Stimulated activated CD4-positive, alpha-beta T cell treated with anti-CD3 and anti-CD28 coated beads, Interleukin-4, amount 100 ng/mL, for 1 hour (primary cell): ENCODE measurements around the gene CNGA1.
A peak's percentile ranks its signal among the peaks of the same experiment; 100 is the strongest.
"Not testable (repeated sequence)": the region's sequence is repeated elsewhere in the genome, so short reads cannot be mapped to it uniquely, and the experiment has no call there.

ENCODE experiments used
- DNase-seq: peaks from one replicate; pipeline ENCODE4 v3.0.0-alpha.2; 2020

The CNGA1 gene

DNA sequence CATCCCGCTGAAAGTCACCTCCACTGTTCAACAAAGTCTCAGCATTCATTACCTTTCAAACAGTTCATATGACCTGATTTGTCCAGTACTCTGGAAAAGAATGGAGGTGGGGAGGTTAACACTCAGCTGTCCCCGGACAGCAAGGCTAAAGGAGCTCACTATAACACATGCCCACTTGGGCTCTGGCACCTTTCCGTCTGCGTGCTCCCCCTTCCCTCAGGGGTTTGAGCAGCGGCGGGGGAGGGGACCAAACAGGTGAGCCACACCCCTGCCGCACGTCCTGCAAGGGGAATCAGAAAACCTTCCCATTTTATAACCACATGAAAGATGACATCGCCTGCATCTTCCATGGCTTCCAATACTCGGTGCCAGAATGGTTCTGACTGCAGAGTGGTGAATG lies 62.2 kb downstream of the CNGA1 start:
- no peak for DNase-seq

DNA sequence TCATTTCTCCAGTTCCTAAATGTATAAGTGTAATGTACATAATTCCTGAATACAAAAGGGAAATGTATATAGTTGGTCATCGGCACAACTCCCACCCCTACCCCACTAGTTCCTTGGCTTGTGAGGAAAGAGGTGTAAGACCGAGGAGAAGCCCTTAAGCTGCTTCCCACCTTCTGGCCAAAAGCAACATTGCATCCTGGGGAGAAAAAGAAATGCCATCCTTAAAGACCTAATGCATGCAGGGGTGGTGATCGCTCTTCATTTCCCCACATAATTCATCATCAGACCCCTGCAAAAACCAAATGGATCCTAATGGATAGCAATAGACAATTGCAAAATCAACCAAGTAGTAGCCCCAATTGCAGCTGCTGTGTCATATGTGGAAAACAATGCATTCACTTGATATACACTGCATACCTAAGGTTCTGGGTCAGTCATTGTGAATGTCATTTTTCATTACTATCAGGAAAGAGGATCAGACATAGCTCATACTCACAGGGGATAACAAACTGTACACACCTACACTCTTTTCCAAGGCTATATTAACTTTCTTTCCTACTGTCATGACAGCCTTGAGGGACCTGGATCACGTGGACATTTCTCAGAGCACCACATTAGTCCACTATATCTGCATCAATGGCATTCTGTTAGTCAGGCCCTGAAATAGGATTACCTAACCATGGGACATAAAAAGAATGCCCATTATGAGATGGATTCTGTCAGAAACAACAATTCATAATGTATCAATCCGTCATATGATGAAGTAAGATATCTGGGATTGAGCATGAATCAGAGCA lies 70.4 kb downstream of the CNGA1 start:
- no peak for DNase-seq

DNA sequence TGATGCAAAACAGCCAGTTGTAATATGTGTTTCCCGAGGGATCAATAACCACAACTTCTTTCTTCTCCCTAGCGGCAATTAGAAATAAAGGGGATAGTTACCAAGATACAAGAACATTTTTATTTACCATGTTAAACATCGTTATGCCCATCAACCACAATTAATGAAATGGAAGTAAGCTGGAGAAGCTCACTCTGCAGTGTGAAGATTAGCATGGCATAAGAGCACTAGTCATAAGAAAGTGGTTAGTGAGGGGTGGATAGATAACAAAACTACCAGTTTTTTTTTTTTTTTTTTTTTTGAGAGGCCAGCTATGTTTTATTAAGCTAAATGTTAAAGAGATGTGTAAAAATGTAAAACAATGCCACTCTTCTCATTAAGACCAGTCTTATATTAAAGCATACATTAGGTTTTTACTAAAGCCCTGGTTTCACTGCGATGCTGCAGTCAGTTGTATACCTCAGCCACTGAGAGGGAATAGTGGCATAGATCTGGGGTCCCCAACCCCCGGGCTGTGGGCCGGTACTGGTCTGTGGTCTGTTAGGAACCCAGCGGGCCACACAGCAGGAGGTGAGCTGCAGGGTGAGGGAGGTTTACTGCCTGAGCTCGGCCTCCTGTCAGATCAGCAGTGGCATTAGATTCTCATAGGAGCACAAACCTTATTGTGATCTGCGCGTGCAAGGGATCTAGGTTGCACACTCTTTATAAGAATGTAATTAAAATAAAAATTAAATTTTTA lies 74.2 kb downstream of the CNGA1 start:
- no peak for DNase-seq

DNA sequence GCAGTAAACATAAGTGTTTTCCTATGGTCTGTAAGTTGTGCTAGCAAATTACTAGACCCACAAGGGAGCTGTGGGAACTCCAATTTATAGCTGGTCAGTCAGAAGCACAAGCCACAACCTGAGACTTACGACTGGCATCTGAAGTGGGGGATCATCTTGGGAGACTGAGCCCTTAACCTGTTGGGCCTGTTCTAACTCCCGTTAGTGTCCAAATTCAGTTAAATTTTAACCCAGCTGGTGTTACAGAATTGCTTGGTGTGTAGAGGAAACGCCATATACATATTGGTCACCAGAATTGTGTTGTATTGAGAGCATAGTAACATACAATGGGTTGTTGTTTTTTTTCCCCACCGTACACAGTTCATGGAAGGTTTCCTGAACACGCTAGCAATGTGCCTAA lies 77.0 kb downstream of the CNGA1 start:
- DNase-seq = no peak

DNA sequence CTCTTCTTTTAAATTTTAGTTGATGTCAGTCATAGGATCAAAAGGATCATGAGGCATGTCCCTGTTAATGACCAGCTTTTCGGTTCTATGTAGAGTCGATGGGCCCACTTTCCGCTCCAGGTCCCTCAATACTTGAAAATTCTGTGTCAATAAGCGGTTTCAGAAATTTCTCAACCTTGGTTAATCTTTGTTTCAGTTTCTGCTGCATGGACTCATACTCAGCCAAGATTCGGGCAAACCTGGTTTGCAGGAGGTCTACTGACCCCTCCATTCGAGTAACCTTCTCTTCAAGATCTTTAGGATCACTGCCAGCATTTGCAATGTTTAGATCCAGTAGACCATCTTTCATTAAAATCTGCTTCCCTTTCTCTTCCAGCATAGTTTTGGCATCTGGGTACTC lies 80.1 kb downstream of the CNGA1 start:
- DNase-seq = no peak

DNA sequence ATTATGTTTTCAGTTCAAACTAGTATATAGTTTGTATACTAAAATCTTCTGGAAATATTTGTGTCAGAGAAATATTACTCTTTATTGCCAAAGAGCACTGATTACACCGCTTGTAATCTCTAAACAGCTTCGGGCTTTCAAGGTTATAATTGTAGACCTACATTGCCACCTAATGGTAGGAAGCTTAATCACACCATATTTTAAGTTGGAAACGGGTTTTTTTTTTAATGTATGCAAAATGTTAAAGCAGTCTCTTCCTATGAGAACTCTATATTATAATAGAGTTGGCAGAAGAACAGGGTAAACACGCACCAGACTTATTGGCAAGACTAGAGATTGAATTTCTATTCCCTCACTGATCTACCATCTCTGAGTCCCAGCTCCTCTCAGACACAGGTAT lies 82.6 kb downstream of the CNGA1 start:
- DNase-seq = no peak

DNA sequence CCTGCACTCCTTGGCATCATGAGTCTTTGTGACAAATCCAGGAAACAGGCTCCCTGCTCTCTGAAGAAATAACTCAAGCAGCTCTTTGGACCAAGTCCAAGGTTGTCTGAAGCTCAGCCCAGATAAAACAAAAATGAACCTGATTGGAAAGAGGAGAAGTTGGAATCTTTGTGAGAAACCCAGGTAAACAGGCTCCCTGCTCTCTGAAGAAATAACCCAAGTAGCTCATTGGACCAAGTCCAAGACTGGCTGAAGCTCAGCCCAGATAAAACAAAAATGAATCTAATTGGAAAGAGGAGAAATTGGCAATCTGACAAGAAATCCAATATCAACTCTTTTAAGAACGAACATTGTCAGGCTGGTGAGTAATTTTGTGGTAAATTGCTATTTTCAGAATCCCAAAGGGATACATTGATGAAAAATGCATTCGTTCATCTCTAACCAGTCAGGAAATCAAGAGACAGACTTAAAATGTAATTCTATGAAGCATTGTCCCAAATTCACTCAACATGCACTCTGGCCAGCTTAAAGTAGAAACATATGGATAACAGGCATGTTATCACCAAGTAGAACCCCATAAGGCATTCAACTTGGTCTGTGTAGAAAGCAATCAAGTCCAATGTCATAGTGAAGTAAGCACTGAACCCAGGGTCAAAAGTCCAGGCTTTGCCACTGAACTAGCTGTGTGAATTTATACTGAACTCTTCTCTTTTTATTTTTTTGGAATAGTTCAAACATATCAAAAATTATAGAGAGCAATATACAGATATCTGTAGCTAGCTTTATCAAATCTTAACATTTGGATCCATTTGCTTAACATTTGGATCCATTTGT lies 85.3 kb downstream of the CNGA1 start:
- no peak for DNase-seq

DNA sequence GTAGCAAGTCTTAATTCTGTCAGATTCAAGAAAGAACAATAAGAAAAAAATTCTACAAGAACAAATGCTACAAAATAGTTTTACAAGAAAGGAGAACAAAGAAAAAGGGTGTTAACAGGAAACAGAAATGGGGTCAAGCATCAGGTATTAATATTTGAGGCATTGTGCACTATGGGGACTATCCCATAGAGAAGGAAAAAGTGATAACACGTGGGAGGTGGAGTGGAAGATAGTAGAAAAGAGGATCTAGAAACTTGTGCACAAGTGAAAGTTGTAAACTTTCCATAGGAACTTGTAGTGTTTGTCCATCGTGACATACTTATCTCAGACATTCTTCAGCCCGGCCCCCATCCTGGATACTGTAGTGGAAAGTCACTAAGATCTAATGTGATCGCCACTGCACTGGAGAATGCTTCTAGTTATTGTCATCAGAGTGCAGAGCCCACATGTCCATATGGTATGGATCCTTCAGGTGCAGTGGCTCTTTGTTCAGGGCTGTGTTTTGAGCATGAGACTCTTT lies 86.7 kb downstream of the CNGA1 start:
- DNase-seq = no peak

DNA sequence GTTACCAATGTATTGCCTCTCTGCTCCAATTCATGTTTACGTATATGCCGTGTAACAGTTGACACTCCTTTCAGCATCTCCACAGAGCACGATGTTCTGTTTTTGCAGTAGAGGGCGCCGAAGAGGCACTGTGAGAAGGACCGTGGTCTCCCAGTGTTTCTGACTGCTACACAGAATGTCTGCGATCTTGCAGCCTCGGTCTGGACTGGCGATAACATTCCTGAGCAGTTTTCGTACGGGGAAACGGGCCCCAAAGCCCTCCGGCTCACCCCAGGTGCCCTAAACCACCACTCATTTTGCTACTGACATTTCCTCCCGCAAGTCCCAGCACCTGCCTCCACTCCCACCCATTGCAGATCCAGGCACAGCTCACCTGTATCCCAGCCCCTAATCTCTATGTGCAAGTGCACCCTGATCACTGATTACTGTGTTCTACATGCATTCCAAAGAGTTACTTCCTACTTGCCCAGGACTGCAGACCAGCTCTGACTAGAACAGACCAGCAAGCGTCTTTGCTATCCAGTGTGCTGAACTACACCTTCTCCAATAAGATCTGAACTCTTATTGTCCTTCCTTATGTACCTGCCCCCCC lies 89.7 kb downstream of the CNGA1 start:
- peak; percentile 42 for DNase-seq

DNA sequence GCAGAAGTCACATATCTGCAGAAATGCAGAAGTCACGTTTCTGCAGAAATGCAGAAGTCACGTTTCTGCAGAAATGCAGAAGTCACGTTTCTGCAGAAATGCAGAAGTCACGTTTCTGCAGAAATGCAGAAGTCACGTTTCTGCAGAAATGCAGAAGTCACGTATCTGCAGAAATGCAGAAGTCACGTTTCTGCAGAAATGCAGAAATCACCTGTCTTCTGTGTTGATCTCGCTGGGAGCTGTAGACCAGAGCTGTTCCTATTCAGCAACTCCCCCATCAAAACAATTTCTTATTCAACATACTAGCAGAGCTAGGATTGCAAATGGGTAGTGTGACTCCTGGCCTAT lies 93.2 kb downstream of the CNGA1 start:
- DNase-seq = not testable (repeated sequence)

DNA sequence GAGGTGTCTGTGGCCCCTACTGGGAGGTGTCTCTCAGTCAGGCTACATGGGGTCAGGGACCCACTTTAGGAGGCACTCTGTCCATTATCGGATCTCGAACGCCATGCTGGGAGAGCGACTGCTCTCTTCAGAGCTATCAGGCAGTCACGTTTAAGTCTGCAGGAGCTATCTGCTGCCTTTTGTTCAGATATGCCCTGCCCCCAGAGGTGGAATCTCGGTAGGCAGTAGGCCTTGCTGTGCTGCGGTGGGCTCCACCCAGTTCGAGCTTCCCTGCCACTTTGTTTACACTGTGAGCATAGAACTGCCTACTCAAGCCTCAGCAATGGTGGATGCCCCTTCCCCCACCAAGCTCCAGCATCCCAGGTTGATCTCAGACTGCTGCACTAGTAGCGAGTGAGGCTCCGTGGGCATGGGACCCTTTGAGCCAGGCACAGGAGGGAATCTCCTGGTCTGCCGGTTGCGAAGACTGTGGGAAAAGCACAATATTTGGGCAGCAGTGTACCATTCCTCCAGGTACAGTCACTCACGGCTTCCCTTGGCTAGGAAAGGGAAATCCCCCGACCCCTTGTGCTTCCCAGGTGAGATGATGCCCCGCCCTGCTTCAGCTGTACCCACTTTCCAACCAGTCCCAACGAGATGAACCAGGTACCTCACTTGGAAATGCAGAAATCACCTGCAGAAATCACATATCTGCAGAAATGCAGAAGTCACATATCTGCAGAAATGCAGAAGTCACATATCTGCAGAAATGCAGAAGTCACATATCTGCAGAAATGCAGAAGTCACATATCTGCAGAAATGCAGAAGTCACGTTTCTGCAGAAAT lies 93.8 kb downstream of the CNGA1 start:
- not testable (repeated sequence) for DNase-seq

DNA sequence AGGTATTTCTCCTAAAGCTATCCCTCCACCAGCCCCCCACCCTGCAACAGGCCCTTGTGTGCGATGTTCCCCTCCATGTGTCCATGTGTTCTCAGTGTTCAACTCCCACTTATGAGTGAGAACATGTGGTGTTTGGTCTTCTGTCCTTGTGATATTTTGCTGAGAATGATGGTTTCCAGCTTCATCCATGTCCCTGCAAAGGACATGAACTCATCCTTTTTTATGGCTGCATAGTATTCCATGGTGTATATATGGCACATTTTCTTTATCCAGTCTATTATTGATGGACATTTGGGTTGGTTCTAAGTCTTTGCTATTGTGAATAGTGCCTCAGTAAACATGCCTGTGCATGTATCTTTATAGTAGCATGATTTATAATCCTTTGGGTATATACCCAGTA lies 99.3 kb downstream of the CNGA1 start:
- DNase-seq = not testable (repeated sequence)

DNA sequence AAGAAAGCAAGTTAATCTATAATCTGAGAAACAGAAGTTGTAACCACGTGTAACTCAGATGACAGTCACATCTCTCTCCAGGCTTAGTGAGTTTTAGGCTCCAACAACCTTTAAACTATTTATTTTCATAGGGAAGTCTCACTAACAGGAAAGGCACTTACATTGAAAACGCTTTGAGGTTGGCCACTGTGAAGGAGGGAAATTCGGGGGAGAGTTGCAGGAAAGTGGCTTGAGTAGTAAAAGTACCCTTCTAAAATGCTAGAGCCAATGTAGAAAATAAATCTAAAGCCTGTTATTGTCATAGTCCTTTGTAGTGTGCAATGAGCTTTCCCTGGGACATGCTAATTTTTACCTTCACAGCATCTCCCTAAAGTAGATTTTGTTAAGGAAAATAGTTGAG lies 101.1 kb downstream of the CNGA1 start:
- DNase-seq = no peak

DNA sequence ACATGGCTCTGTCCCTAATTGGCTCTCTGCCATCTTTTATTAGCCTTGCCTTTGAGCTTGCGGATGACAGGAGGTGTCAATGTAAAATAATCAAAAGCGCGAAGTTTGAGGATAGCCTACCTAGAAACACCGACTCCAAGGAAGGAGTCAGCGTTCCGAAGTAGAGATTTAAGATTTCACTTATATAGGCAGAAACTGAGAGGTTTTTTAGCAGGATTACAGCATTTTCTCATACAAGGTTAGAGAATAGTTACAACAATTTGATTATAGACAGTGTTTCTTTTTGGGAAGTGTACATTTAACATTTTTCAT lies 101.6 kb downstream of the CNGA1 start:
- DNase-seq = no peak

DNA sequence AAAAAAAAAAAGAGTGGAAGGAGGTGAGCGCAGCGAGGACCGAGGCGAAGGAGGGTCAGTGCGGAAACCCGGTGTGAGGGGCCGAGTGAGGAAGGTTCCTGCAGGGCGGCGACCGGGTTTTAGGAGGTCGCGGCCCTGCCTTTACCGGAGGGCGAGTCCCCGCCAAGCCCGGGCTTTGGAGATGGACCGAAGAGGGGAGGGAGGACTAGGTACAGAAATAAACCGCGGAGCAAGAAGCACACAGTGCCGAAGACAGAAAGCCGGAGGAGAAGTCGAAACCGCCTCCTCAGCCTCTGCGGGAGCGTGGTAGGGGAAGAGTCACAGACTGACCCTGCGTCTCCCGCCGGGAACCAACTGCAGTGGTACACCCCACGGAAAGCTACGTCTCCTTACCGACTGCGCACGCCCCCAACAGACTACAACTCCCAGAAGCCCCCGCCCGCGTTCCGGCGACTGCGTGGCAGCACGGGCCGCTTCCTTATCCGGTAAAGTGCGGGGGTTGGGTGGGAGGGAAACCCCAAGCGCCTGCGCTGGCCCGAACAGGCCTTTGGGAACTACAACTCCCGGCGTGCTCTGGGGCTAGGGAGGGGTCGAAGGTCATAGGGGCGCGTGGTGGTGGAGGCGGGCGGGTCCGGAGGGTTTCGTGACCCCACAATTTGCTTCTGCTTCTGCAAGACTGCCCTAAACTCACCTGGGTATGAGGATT lies 102.1 kb downstream of the CNGA1 start, which contains the start of gene NFXL1:
TSS of gene NFXL1 (minus strand) at position 364 of the 706 bp plus-strand sequence. CDS start 380 bp downstream, outside the sequence.
- peak; percentile 95 for DNase-seq

DNA sequence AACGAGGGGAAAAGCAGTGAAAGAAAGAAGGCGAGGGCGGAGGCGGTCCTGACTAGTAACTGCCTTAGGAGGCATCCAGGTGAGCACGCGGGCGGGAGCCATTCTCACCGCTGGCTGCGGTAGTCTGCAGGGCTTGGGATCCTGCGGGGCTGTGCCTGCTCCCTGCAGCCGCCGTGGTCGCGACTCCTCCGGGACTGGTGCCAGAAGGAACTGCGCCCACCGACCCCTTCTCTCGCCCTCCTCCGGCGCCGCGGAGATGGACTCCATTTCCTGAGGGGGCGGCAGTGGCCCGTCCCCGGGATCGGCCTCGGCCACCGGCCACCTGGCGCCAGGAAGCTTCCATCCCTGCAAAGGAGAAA lies 102.6 kb downstream of the CNGA1 start:
- DNase-seq = peak; percentile 49

DNA sequence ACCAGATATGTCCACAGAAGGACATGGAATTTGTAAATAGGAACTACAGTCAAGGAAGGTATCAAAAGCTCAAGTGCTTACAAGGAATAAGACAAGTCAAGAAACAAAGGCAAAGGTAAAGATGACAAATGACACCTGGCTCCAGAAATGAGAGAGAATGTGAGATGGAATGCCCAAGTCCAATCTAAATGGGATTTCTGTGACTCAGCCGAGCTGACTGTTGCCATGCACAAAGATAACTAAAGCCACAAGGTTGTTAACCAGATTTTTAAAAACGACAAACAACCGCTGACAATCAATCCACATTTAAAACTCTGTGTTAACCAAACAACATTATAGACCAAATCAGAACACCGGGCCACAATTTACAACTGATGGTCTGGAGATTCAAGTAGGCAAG lies 103.2 kb downstream of the CNGA1 start:
- no peak for DNase-seq

DNA sequence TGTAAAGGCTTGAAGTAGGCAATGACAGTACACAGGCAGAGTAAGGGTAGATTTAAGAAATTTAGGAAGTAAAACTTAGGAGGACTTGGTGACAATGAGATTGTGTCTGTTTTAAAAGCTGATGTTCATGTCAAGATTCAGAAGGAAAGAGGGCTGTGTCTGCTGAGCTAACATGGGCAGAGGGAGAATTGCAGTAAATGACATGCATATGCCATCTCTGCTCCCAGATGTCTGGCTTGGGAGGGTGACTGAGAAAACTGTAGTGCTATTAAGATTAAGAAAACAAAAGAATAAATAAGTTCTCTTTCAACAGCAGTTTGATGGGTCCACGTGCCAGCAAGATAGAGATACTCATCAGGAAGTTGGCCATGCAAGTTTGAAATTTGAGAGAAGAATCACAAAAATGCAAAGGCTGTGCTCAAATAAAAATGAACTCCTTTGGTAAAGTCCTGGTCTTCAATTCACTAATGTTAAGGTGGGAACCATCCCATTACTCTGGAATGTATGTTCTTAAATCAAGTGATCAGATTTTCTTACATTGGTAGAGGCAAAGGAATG lies 109.3 kb downstream of the CNGA1 start:
- DNase-seq = no peak

DNA sequence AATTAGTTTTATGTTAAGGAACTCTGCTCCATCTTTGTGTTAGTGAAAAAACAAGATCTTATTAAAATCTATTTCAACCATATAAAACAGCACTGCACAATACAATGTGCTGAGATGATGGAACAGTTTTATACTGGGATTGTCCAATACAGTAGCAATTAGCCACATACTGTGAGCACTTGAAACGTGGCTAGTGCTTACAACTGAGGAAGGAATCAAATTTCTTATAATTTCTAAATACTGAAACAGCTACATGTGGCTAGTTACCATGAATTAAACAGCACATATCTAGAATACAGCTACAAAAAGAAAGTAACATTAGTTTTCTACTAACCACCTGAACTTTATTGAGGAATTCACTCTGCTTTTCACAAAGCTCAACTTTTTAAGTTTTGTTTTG lies 116.8 kb downstream of the CNGA1 start:
- no peak for DNase-seq

DNA sequence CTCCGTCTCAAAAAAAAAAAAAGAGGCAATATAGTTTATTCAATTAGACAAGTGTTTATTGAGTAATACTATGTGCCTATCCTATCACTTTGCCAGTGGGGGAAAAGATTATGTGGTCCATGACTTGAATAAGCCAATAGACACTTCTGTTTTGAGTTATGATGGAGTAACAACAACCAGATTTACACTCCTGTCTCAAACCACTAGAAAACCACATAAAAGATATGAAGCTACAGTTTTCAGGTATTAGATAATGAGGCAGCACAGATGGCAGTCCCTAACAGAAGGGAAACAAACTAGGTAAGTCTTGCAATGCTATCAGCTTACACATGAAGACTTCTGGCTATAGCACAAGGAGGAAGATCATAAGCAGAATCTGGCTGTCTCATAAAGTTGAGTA lies 124.6 kb downstream of the CNGA1 start:
- DNase-seq = no peak
